Right lobe of liver (tissue), 4 donors: ENCODE data around the gene SPC24.

Experiments
- CTCF ChIP-seq, 4 donors: fragments of 200-600 bp in 3 of 4; fragments of 450-650 bp in 1 of 4; IDR thresholded peaks; one replicate each; pipeline versions ENCODE4 v1.5.1 to v1.8.0; 2016 to 2022; ENCODE audit warnings: antibody characterized with exemption in 4 of 4, mild to moderate bottlenecking in 2 of 4
- POLR2A ChIP-seq: fragments of 450-650 bp; IDR thresholded peaks from one replicate; pipeline ENCODE4 v1.6.1; 2017; ENCODE audit warnings: antibody characterized with exemption, mild to moderate bottlenecking
- donor health status: DM: no; HTN: no; CAD: no.
- donor health status: DM: no; HTN: no; CAD: no.
- donor health status: DM: no; HTN: yes; CAD: no.

- TF ChIP-seq POLR2A (no peak), CTCF (IDR thresholded peaks at IDR 0.05) (no peak)
Observed at GRCh38 chr19:11166281-11167142, 10.9 kb upstream of the SPC24 start.
